ENCODE data around the gene SRL. TPM values are rescaled to one million over a fixed set of nuclear protein-coding genes. Genes with fewer than 3 reads are reported as not detected.

SRL gene
- total and polyA plus RNA-seq, 8 donors = 0.12 to 0.42 (median 0.23) TPM

- H3K36me3 ChIP-seq = no peaks in the 10 kb centered on the region
- no peaks in the 10 kb centered on the region for H3K27me3 ChIP-seq
- H3K4me1 ChIP-seq = peaks cover 6 to 20% (median 15%) of the 10 kb centered on the region in 3 donors
- DNase-seq (peak in 4 of 6 donors; percentile 42 to 63 (median 54)), ATAC-seq (peak in 2 of 4 donors; percentile 12 to 14), FAIRE-seq (no peak)
- intact Hi-C loops (cut with DNase I) = no loop called here
- TF ChIP-seq CTCF (IDR thresholded peaks at IDR 0.05) = no peak
- H3K9me3 ChIP-seq = no peaks in the 10 kb centered on the region
- H3K27ac ChIP-seq = peak overlapping the region in 3 of 4 donors; percentile 15 to 82 (median 17)
- WGBS, 2 donors = 38 to 39% methylated on average over 5 of the region's 5 CpGs
- peak overlapping the region in 1 of 4 donors; percentile 91 for H3K4me3 ChIP-seq
Observed at GRCh38 chr16:4270091-4270490, 28.2 kb upstream of the SRL start.

DNA sequence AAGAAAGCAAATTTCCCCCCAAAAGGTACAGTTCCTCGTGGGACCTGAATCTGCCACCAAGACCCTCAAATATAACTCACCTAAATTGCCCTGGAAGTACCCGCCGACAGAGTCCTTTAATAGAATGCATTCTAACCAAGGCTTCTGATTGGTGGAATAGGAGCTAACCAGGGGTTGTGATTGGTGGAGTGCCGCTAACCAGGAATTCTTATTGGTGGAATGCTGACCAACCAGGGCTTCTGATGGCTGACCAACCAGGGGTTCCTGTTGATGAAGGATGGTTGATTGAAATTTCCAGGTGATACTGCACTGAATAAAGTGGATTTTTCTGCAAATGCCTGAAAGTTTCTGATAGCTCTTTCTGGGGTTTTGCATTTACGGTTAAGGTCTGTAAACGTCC lies 24.5 kb upstream of the SRL start:
- Histone ChIP-seq H3K27ac (no peak overlapping the region), H3K36me3 (peaks cover 0 to 9% (median 0%) of the 10 kb centered on the region in 3 donors), H3K27me3 (no peaks in the 10 kb centered on the region), H3K4me3 (no peak overlapping the region), H3K4me1 (peaks cover 6 to 28% (median 17%) of the 10 kb centered on the region in 3 donors), H3K9me3 (no peaks in the 10 kb centered on the region)
- no peak for TF ChIP-seq CTCF (IDR thresholded peaks at IDR 0.05)
- intact Hi-C loops (cut with DNase I) = no loop called here
- ATAC-seq (no peak), FAIRE-seq (no peak), DNase-seq (no peak)
- 87% methylated on average over 6 of the region's 6 CpGs for WGBS, 2 donors

- H3K4me1 ChIP-seq = peaks cover 6 to 26% (median 16%) of the 10 kb centered on the region in 3 donors
- no peak overlapping the region for H3K4me3 ChIP-seq
- H3K27ac ChIP-seq = no peak overlapping the region
- no peaks in the 10 kb centered on the region for H3K27me3 ChIP-seq
- no peak for TF ChIP-seq CTCF (IDR thresholded peaks at IDR 0.05)
- WGBS, 2 donors = 32% methylated on average over 7 of the region's 7 CpGs
- FAIRE-seq (no peak), DNase-seq (peak in 4 of 6 donors; percentile 36 to 64 (median 62)), ATAC-seq (peak; percentile 13 to 61 (median 30))
- intact Hi-C loops (cut with DNase I) = no loop called here
- H3K36me3 ChIP-seq = peaks cover 0 to 9% (median 0%) of the 10 kb centered on the region in 3 donors
- no peaks in the 10 kb centered on the region for H3K9me3 ChIP-seq
Observed at GRCh38 chr16:4265676-4266075, 23.8 kb upstream of the SRL start.

GRCh38 chr16:4264546-4264945 lies 22.7 kb upstream of the SRL start:
- no peak for DNase-seq
- Histone ChIP-seq H3K27me3 (no peaks in the 10 kb centered on the region), H3K27ac (no peak overlapping the region), H3K4me3 (no peak overlapping the region), H3K4me1 (peaks cover 4 to 24% (median 12%) of the 10 kb centered on the region in 3 donors), H3K9me3 (no peaks in the 10 kb centered on the region), H3K36me3 (peaks cover 0 to 9% (median 0%) of the 10 kb centered on the region in 3 donors)
- FAIRE-seq = no peak
- no peak for TF ChIP-seq CTCF (IDR thresholded peaks at IDR 0.05)
- WGBS, 2 donors = 45 to 50% methylated on average over 5 of the region's 5 CpGs
- intact Hi-C loops (cut with DNase I) = no loop called here
- ATAC-seq = no peak
